ENCODE data around the gene POT1. TPM values are rescaled to one million over a fixed set of nuclear protein-coding genes. Genes with fewer than 3 reads are reported as not detected.
A peak's percentile ranks its signal among the peaks of the same experiment; 100 is the strongest.

Gene POT1
- polyA plus RNA-seq, 12 donors, result 17.6 to 30.1 (median 21.2) TPM; not detected in 1

GRCh38 chr7:124914298-124914697 is 15.3 kb downstream of the POT1 start:
- DNase-seq, result no peak

GRCh38 chr7:124912972-124913371 is 16.7 kb downstream of the POT1 start:
- DNase-seq, result no peak

GRCh38 chr7:124909808-124910207 is 19.8 kb downstream of the POT1 start:
- no peak for DNase-seq

- no peak for DNase-seq
Observed at GRCh38 chr7:124908259-124908658, 21.4 kb downstream of the POT1 start.

DNA sequence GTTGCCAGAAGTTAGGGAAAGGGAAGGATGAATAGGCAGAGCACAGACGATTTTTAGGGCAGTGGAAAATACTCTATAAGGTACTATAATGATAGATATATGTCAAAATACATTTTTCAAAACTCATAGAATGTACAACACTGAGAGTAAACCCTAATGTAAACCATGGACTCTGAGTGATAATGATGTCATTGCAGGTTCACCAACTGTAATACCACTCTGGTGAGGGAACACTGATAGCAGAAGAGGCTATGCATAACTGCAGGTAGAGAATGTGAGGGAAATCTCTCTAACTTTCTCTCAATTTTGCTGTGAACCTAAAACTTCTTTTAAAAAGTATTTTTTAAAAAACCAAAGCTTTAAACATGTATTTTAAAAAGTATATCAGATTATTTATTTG is 22.1 kb downstream of the POT1 start:
- no peak for DNase-seq

DNA sequence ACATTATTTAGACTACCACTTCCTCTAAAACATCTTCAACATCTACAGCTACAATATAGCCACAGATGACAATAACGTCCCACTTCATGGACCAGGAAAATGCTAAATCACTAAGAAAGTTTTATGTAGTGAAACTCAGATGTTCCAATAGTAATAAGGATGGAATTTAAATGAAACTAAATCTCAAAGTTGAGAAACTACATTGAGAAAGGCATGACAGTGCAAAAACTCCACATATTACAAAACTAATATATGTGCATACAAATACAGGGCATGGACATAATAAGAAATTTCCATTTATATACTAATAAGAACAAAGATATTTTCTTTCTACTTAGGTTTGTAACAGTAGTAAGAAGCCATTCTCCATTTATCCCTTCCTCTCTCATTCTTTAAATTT is 31.1 kb downstream of the POT1 start:
- no peak for DNase-seq

DNA sequence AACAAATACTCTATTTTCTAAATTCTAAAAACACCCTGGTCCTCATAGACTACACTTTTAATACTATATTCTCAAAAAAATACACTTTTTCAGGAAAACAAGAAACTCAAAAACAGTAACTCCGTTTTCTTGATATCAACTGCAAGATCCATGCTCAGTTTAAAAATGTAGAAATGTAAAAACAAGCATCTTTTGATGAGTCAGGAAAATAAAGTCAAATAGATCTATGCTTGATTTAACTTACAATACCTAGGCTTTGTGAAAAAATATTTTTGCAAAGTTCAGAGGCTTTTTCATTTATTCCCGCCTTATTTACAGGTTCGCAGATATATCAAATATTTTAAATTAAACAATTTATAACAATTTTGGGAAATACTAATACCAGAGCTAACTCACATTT is 33.6 kb downstream of the POT1 start:
- DNase-seq, result no peak

GRCh38 chr7:124893140-124893827 is 36.3 kb downstream of the POT1 start:
- no peak for DNase-seq

DNA sequence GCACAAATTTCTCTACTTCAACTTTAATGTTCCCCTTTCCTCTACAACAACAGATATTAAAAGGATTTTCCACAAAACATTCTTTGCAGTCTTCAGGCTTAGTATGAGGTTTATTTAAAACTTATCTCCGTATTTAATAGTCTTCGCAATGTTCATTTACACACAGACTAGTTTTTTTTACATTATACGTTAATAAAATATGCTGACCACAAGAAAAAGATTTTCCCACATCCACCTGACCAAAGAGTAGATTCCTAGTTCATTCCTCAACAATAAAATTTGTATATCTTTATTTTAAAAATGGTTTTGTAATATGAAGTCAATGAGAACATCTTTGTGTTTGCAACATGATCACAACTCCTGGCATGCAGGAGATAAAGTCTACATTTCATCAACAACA is 42.4 kb downstream of the POT1 start:
- DNase-seq, result no peak

DNA sequence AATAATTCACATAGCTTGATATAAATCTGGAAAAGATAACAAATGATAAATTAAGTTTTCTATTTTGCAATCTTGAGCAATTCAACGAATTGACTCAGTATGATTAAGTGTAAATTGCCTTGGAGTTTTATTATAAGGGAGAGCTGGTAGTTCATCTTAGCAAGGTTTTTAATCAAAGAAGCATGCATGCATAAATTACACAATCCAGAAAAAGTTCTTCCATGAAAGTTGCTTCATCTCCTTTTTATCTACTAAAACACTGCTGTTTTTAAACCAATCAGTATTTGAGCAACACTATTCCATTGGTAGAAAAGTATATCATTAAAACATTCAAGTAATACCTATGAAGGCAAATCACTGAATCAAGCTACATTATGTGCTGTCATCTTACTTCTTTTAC is 47.6 kb downstream of the POT1 start:
- DNase-seq, result no peak

GRCh38 chr7:124879771-124880170 is 49.9 kb downstream of the POT1 start:
- no peak for DNase-seq

- DNase-seq, result no peak
Observed at GRCh38 chr7:124879103-124879502, 50.5 kb downstream of the POT1 start.

DNA sequence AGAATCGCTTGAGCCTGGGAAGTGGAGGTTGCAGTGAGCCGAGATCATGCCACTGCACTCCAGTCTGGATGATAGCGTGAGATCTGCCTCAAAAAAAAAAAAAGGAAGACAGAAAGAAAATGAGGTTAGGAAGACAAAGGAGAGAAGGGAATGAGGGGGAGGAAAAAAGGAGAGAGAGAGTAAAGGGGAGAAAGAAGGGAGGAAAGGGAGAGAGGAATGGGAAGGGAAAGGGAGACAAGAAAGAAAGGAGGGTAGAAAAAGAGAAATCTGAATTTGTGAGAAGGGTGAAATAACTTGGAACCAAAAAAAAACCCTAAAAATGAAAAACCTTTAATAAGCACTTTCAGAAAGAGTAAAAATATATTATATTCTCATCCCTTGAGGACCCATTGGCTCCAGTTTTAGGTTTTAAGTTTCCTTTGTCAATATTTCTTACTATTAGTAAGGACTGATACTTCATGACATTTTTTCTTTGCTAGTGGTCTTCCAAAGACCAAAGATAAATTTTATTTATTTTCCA is 54.9 kb downstream of the POT1 start:
- no peak for DNase-seq

GRCh38 chr7:124857672-124858235 is 71.9 kb downstream of the POT1 start:
- no peak for DNase-seq

- peak; percentile 19 for DNase-seq
Observed at GRCh38 chr7:124856299-124856888, 73.2 kb downstream of the POT1 start.

DNA sequence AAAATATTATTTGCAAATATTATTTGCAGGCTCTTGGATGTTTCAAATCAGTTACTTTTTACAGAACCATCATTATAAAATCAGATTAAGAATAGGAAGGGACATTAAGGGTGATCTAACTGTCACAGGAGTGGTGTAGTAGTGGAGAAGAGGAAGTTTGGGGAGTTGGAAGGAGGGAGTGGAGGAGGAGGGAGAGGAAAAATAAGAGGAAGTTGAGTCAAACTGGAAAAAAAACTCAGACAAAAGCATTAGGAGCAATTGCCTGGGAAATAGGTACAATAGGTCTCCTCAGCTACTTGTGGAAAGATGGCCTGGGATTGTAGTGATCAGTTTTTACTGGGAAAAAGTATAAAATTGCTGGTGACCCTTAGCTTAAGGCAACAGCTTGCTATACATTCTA is 86.3 kb downstream of the POT1 start:
- no peak for DNase-seq

- no peak for DNase-seq
Observed at GRCh38 chr7:124840435-124840834, 89.2 kb downstream of the POT1 start.

DNA sequence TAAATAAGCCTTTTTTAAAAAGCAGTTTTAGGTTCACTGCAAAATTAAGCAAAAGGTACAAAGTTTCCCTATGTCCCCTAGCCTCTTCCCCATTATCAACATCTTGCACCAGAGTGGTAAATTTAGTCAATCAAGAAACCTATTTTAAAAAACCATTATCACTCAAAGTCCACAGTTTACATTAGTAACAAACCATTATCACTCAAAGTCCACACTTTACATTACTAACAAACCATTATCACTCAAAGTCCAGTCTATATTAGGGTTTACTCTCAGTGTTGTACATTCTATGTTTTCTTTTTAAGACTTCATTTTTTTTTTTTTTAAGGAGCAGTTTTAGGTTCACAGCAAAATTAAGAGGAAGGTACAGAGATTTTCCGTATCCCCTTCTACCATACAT is 89.9 kb downstream of the POT1 start:
- no peak for DNase-seq

DNA sequence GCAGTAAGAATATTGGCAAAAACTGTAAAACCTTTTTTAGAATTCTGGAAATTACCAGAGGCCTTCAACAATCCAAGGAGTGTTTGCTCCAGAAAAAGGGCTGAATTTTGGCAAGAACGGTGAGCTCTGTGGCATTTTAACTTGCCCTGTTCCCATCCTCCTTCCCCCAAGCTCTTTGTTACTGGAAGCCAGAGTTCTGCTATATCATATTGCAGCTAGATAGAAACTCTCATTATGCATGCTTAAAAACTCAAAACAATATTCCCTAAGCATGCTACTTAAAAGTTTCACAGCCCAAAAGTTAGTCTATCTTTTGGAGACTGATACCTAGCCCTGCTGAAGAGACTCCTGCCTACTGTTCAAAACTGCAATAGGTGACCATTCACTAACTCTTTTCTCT is 93.5 kb downstream of the POT1 start:
- no peak for DNase-seq

- DNase-seq, result no peak
Observed at GRCh38 chr7:124818807-124819206, 110.8 kb downstream of the POT1 start.

- DNase-seq, result no peak
Observed at GRCh38 chr7:124813994-124814798, 115.4 kb downstream of the POT1 start.

DNA sequence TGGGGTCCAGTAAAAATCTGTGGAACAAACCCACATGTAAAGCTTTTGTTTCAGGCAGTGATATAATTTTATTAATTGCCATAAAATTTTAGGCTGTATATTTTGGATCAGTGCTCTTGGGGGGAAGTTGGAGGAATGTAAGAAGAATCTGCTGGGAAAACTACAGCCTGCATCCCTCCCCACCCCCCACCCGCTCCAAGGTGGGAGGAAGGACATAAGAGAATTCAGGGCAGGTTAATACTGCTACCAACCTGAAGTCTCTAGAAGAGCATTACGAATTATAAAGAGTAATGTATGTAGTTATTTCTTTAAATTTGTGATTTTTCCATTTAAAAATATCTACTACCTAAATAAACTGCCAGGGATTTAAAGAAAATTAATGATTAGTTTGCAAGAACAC is 116.9 kb downstream of the POT1 start:
- no peak for DNase-seq

- DNase-seq, result no peak
Observed at GRCh38 chr7:124811341-124811740, 118.3 kb downstream of the POT1 start.
